Activated CD4-positive, alpha-beta T cell treated with anti-CD3 and anti-CD28 coated beads for 24 hours (primary cell): Measurements from ENCODE around the gene LMO4.

ENCODE experiments used
- DNase-seq, 2 donors: peaks; one replicate each; pipeline ENCODE4 v3.0.0-alpha.2; 2020; ENCODE audit warnings: low read depth in 2 of 2

The LMO4 gene

GRCh38 chr1:87327376-87328271, 1.1 kb upstream of the LMO4 start:
- no peak for DNase-seq

DNA sequence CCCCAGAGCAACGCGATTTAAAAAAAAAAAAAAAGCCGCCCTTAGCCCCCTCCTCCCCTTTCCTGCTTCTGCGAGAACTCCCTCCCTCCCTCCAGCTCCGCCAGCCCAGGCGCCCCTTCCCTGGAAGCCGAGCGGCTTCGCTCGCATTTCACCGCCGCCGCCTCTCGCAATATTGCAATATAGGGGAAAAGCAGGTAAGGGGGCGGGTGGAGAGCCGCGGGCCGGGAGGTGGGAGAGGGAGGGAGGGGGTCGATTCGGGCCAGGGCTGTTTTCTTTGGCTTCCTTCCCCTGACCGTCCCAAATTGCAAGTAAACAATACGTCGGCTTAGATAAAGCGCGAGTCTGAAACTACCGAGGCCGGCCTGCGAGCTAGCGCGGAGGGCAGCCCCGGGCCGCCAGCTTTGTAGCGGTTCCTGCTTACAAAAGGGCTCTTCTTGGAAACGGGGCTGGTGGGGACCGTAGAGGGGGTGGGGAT, 408 bp downstream of the LMO4 start:
- DNase-seq, result no peak

DNA sequence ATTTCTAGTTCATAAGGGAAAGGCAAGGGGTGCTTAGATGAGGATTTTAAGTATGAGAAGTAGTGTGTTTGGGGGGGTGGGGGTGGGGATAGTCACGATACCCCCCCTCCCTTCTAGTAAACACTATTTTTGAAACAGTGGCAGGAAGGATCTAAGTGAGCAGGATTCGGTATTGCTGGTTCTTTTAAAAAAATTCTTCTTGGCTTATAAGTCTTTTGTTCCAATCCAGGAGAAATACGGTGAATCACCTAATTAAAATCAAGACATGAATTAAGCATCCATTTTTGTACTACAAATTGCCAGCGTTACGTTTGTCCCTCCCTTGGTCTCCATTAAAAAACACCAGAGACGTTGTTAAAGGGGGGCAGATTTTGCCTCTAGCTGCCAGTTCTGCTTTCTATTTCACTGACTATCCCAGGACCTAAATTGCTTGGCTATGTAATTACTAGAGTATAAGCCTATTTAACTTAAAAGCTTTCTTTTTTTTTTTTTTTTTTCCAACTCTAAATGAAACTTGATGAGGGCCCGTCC, 911 bp downstream of the LMO4 start:
- DNase-seq, result no peak

- no peak for DNase-seq
Observed at GRCh38 chr1:87330057-87330884, 1.6 kb downstream of the LMO4 start.

GRCh38 chr1:87330885-87331364, 2.2 kb downstream of the LMO4 start:
- DNase-seq, result no peak

GRCh38 chr1:87331365-87332241, 2.9 kb downstream of the LMO4 start:
- no peak for DNase-seq

DNA sequence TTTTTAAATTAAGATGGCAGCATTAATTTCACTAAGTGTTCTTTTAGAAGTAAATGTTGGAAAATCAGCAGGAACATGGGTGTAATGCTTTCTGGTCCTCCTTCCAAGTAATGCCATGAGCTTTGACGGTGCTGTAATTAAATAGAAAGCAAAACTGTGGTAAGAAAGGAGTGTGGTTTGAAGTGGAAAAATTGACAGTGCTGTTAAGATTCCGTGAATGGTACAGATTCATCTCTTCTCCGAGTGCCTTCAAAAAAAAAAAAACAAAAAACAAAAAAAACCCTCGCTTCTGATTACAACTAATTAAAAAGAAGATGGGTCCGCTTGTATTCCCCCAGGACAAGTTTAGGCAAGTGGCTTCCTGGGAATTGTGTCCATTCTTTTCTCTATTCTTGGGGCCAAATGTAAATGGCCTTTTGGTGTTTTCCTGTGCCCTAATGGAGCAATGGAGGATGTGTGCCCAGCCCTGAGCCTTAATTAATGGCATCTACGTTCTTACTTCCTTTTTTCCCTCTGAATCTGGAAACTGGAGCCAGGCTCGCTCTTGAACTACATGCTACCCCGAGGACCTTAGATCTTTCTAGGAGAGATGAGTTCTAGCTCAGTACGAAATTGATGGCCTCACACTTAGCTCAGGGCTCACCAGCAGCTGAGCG, 5.1 kb downstream of the LMO4 start:
- no peak for DNase-seq

DNA sequence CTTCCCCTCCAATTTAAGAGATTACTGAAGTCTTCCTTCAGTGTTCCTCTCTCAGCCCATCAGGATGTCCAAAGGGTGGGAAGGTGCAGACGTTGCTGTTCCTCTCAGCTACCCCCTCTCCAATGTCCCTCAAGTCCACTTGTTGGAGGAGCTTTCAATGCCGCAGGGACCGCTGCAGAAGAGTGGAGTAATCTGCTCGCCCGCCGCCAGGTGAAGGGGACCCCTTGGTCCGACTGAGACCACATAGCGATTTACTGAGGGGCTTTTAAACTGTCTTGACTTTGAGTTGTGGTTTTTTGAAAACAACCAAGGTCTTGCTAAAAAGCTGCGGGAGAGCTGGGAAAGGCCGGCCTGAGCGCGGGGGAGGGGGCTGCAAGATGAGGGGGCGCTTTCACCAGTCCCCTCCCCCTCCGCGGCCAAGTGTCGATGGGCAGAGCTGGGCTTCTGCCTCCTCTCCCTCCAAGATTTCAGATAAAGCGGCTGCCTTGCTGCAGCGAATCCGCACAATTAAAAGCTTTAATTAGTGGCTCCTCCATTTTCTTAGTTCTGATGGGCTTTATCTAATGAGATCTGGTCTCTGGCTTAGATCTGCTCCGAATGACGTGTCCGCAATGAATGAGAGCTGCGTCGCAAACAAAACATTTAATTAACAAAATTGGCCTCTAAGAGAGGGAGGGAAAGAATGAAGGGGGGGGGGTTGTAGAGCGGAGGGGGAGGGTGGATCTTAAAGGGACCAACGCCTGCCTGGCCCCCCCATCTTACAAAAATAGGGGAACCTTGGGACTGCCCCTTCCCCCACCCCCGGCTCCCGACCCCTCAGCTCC, 5.9 kb downstream of the LMO4 start:
- DNase-seq, result no peak

GRCh38 chr1:87335175-87335884, 6.7 kb downstream of the LMO4 start:
- DNase-seq, result no peak

- DNase-seq, result no peak
Observed at GRCh38 chr1:87336623-87337067, 8.0 kb downstream of the LMO4 start.

GRCh38 chr1:87337606-87338005, 8.9 kb downstream of the LMO4 start:
- no peak for DNase-seq

- DNase-seq, result no peak
Observed at GRCh38 chr1:87338566-87338965, 9.9 kb downstream of the LMO4 start.

DNA sequence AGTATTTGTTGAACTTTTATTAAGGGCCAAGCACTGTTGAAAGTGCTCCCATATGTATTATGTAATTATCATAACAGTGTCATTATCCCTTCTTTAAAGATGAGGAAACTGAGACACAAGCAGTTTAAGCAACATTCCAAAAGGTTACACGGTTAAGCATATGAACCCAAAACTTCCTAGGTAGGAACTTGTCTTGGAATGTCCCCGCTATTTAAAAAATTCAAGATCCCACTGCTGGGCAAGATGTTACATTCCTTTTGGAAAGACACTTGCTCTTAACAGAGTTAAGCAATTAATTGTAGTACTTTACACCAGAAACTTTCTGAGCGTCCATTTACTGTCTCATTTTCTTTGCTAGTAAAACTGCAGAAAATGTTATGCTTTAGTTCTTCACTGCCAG, 15.6 kb downstream of the LMO4 start:
- no peak for DNase-seq

DNA sequence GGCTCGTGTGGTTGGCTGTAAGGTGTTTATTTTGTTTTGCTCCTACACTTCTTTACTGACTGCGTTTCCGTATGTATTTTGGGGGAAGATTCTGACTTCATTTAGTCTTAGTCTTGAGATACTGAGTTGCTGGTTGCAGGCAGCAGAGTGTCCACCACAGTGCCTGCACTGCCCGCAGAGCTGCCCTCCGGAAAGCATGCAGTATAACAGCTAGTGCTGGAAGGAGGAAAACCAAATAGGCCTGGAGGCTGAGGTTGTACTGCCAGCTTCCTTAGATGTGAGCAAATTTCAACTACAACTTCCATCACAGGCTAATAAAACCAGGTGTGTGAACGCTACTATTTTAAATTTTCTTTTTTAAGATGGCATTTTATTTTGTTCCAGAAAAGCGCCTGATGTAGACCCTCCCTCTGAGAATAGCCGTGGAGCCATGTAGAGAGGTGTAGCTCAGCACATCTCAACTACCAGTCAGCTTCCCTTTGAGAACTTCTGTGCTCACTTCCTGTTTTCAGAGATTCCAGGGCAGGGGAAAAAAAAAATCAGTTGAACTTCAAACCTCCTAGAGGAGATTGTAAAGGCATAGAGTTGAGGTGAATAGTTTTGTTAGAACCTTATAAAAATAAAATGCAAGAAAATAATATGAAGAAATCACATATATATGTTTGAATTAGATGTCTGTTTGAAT, 17.6 kb downstream of the LMO4 start:
- DNase-seq, result no peak

DNA sequence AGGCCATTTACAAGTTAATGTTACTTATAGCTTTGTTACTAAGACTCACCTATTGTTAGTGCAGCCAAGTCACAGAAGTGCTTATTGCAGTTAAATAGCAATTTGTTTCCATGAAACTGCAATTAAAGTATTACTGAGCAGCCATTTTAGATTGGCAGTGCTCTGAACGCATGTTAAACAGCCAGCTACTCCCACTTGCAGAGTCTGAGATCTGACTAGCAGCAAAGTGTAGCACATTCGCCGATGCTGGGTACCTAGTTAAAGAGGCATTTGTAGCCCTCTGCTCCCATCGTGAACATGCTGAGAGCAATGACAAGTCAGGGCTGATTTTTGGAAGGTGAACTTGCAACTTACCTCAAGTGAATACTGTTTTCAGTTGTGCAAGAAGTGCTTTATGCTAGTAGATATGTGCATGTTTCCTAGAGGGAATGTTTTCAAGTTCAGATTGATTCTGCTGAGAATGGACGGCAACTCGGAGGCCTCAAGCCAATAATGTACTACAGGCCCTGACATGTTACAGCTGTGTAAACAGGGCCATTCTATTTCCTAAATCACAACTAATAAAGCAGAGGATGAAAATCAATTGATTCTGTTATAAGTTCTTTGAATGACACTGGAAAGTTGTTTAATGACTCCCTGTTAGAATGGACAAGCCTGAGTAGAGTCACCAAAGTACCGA, 19.8 kb downstream of the LMO4 start:
- DNase-seq, result no peak

GRCh38 chr1:87349036-87349435, 20.4 kb downstream of the LMO4 start:
- no peak for DNase-seq

GRCh38 chr1:87355894-87356293, 27.2 kb downstream of the LMO4 start:
- no peak for DNase-seq

DNA sequence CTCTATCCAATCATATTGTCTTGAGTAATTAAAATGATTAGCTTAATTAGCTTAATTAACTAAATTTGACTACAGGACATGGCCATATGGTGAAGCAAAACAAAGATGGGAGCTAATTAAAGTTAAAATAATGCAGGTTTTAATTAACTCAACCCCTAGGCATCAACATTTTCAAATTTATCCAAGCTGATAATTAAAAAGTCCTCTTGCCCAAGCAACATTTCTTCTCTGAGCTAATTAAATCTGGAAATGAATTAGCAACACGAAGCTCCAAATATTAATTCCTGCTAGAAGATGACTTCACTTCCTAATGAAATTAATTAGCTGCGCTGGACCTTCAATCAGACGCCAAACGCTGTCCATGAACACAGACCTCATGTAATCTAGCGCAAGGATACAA, 27.9 kb downstream of the LMO4 start:
- DNase-seq, result no peak
